NCI-H1930 (cell line): ENCODE data around the gene F2.

Source experiments
- DNase-seq, 2 experiments: peaks; one replicate each; lab custom pipeline; 2025; lab: John Stamatoyannopoulos, UW

Gene F2

DNA sequence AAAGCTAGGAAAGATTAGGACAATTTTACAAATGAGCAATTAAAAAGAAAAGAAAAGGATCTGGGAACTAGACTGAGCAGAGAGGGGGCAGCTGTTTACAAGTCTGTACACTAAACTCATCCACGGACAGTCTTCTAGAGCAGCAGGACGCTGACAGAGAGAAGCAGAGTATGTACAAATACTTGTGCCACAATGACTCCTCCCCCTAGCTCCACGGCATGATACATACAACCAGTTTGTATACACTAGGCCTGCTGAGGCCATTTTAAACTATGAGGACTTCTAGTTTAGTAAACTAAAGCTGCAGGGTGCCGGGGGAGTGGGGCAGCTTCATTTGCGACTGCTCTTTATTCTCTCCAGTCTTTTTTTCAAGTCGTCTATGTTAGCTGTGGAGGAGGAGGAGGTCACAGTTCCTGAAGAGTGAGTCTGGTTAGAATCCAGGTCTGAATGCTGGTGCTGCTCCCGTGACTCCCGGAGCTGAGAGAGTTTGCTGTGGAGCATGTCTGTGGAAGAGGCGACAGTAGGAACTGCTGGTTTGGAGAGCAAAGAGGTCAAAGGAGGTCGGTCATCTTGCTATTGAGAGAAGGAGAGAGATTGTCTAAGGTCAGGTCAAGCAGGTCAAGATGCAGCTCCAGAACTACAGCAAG is 24.8 kb downstream of the F2 start:
- DNase-seq, result no peak

DNA sequence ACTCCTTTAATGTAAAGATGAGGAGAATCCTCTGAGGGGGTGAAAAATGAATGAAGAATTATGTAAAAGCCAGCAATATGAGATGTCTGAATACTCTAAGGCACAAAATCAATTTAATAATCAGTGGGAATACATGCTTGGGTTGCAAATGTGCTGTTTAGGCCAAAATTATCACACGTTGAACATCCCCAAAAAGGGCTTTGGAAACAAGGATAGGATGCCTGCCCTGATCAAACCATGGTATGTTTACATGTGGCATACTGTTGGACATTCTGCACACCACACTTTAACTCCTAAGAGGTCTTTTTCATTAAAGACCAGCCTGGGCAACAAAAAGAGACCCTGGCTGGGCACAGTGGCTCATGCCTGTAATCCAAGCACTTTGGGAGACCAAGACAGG is 26.3 kb downstream of the F2 start:
- DNase-seq, result no peak

DNA sequence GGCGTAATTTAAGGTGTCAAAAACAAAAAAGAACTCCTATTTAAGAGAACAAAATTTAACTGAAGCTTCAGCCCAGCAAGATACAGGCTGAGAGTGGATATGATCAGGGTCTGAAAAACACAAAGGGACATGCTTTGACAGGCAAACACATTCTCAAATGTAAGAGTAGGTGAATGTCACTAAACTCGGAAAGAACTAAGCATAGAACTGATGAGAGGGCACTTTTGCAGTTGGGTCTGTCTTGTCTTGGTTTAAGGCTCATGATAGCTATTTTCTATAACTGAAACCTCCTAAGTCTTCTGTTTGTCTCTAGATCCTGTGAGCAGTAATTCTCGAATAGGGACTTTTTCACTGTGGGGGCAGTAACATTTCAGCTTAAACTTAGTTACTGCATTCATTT is 27.0 kb downstream of the F2 start:
- no peak for DNase-seq

DNA sequence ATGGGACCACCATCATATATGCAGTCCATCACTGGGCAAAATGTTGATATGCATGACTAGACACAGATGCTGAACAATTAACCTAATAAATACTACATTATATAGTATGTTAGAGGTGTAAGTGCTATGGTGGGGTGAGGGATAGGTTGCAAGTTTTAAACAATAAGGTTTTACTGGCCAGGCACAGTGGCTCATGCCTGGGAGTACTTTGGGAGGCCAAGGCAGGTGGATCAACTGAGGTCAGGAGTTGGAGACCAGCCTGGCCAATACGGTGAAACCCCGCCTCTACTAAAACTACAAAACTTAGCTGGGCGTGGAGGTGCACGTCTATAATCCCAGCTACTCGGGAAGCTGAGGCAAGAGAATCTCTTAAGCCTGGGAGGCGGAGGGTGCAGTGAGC is 28.1 kb downstream of the F2 start:
- DNase-seq, result no peak

DNA sequence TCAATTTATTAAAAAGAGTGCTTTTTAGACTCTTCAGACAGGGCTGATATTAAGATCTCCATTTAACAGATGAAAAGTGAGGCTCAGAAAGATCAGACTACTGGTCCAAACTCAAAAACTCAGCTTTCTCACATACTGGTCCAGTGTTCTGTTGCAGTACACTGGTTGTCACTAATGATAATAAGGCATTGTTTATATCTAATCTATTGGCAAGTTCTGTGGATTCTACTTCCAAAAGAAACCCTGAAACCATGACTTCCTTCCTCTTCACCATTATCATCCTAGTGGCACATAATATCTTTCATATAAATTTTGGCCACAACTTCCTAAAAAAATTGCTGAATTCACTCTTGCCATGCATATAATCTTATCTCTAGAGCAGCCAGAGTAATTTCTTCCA is 36.9 kb downstream of the F2 start:
- DNase-seq, result no peak

DNA sequence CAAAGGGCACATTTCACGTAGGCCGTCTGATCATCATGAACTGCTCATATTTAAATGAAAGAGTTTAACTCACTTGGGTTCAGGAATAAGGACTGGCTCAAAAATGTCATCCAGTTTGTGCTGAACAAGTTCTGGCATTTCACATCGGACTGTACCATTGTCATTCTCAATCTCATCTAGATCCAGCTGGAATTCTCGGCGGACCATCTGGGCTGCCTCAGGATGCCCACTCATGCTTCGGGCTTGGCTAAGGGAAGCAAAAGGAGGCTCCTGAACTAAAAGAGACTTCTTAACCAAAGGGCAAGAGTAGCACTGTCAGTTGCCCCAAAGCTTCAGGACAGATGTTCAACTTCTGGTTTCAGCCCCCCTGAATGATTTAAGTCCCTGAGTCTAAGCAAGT is 40.2 kb downstream of the F2 start:
- no peak for DNase-seq

DNA sequence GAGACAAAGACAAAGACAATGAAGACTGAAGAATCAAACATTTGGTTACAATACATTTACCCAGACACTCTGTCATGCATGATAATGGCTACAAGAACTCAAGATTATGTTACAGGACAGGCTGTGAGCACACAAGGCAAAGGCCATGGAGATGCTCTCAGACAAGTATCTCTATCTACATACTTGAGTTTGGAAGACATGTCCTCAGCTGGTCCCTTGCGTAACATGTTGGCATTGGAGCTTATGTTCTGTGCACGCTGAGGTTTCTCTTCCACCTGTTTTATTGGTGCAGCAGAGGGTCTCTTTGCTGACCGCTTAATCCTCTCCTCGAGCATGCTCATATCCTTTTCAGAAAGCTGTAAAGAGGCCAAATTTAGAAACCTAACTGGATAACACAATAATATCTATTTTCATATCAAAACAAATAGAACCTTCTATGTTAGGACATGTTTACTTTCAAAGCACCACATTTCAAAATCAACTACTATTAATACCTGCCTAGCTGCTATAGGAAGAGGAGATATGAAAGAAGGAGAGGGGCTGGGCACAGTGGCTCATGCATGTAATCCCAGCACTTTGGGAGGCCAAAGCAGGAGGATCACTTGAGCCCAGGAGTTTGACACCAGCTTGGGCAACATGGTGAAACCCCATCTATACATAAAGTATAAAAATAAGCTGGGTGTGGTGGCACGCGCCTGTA is 41.6 kb downstream of the F2 start:
- DNase-seq, result no peak

DNA sequence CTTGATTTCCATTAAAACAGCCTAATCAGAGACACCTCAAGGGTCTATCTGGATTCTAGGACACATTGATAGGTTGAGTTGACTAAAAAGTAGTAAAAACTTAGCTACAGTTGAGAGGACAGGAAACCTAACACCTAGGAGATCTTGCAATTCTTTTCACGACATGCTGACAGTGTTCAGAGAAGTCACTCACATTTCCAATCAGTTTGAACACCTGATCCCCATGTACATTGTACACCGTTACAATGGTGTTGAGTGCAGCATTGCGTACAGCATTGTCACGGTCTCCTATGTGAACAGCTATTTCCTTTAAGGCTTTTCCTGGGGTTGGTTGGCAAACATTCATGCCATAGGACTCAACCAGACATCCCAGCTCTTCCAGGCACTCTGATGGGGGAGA is 42.8 kb downstream of the F2 start:
- no peak for DNase-seq

DNA sequence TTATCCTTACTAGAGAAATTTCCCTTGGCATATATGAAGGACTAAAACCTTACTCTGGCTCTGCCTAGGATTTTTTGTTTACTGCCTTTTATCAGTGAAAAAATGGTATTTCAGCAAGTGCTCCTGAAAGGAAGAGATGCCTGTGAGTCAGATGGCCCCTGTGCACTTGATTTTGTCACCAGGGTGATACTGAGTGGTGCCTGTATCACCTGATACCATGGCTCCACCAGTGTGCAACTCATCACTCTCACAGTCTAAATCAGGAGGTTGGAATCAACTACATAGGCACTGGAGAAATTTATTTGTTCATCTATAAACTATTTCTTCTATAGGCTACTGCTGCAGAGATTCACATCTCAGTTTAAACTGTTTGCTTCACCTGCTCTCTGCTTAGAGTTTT is 43.2 kb downstream of the F2 start:
- DNase-seq, result no peak

DNA sequence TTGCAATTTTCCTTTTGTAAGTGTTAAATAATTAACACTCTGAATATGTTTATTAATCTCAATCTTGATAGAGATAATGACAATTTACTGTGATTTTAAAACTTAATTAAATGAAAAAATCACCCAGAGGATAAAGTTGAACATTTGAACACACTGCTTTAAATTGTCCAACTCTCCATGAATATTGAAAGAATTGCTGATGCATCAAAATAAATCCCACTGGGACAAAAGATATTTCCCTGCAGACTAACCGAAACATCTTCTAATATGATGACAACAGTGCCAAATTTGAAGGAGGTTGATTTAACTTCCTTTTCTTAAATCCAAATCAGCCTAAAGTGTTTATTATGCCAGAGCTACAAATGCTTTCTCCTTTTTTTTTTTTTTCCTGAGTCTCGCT is 47.6 kb downstream of the F2 start:
- DNase-seq, result no peak

DNA sequence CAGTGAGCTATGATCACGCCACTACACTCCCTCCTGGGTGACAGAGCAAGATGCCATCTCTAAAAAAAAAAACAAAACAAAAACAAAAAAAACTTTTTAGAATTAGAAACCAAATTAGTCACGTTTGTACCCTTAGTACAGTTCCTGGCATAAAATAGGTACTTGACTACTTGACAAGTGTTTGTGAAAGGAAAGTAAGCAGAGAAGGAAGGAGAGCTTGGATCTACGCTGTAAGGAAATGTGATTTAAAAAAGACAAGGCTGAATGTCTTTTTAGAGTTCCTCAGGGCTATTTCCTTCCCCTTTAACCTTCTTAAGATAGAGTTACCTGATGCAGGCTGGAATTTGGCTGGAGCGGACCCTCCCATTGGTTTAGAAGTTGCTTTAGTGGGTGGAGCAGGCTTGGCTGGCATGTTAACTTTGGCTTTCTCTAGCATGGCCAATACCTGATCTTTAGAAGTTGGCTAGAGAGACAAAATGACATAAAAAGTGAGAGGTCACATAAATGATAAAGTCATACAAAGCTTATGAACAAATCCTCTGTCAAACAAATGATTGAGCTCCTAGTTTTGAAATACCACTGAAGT is 50.7 kb downstream of the F2 start:
- DNase-seq, result no peak

DNA sequence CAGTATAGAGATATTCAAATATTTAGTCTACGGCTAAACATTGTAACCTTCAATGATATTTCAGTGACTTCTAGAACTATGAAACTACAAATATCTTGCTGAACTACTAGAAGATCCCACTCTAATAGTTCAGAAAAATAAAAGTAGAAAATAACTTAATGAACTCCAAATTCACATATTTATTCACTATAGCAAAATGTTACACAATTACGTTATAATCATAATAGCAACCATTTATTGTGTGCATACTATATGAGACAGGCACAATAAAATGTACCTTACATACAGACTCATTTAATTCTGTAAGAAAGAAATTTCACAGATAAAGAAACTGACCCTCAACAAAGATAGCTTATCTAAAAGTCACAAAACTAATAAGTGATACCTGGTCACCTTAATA is 57.9 kb downstream of the F2 start:
- DNase-seq, result no peak

DNA sequence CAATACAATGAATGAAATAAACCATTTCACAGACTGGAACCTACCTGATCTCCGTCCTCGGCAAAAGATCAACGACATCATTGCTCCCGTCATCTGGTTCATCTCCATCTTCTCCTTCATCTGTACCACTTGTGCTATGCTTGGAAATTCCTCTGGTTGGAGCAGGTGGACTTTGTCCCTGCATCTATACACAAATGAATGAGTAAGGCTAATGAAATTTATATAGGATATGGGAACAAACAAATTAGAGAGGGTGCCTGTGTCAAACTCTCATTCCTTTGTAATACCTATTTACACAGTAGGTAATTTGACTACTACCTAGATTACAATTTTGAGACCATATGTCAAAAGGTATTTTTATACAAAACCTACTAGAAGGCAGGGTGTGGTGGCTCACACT is 59.4 kb downstream of the F2 start:
- no peak for DNase-seq
